ENCODE measurements around the gene NME7.

Gene NME7

DNA sequence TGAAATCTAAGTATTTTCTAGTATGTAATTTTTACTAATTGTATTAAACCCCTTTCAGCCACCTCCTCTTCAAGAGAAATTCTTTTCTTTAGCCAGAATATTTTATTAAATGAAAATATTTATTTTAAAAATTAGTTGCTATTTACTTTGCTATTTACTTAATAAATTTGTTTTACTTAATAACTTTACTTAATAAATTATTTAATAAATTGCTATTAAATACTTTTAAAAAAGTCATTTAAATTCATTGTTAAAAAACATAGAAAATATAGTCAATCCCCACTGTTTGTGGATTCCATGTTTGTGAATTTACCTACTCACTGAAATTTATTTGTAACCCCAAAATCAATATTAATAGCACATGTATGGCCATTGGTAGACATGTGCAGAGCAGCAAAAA is 155.5 kb downstream of the NME7 start:
- H3K9me3 ChIP-seq (ENCODE audit: low read depth, low read length): no peaks in the 10 kb centered on the region
- H3K27ac ChIP-seq: no peak overlapping the region
- H3K36me3 ChIP-seq (ENCODE audit: insufficient read depth, low read length): no peaks in the 10 kb centered on the region
- DNase-seq (ENCODE audit: low read depth, low spot score): no peak
- H3K9ac ChIP-seq (ENCODE audit: insufficient read length): no peak overlapping the region
- TF ChIP-seq FOXP2 (optimal IDR thresholded peaks at IDR 0.05; ENCODE audit: control extremely low read depth, extremely low read length, insufficient read depth) (no peak), EZH2 (IDR thresholded peaks at IDR 0.05) (no peak), POLR2AphosphoS5 (IDR thresholded peaks at IDR 0.05; ENCODE audit: borderline replicate concordance, low read depth, low read length) (no peak)
- no peak overlapping the region for H3K4me3 ChIP-seq

DNA sequence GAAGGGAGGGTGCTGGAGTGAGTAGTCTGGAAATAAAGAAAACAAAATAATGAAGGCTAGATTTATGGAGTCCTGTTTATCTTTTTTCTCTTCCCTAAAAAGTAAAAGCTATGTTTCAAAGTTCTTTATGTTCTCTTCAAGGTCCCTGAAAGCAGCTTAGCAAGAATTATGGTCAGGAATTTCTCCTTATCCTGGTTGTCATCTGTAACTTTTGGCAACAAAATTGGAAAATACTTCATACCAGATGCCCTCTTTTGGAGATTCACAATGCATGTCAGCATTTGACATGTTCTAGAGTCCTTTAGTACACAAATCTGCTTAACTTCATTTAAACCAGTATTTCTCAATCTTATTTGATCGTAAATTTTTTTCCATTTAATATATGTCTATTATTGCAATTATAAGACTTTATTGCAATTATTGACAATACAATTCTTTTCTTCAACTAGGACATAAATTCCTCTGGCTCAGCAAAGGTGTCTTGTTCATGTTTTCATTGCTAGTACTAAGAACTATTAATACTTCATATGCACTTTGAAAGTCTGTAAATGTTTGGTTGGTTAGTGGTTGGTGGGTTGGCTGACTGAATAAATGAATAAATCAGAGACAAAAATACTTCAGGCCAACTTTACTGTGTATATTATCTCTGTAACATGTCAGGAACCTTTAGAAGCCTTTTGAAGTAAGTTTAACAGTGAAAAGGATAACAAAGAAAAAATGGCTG is 159.6 kb downstream of the NME7 start:
- H3K9ac ChIP-seq (ENCODE audit: insufficient read length): no peak overlapping the region
- no peaks in the 10 kb centered on the region for H3K9me3 ChIP-seq (ENCODE audit: low read depth, low read length)
- TF ChIP-seq POLR2AphosphoS5 (IDR thresholded peaks at IDR 0.05; ENCODE audit: borderline replicate concordance, low read depth, low read length) (no peak), FOXP2 (optimal IDR thresholded peaks at IDR 0.05; ENCODE audit: control extremely low read depth, extremely low read length, insufficient read depth) (no peak), EZH2 (IDR thresholded peaks at IDR 0.05) (no peak)
- no peak overlapping the region for H3K4me3 ChIP-seq
- DNase-seq (ENCODE audit: low read depth, low spot score): no peak
- no peaks in the 10 kb centered on the region for H3K36me3 ChIP-seq (ENCODE audit: insufficient read depth, low read length)
- no peak overlapping the region for H3K27ac ChIP-seq

DNA sequence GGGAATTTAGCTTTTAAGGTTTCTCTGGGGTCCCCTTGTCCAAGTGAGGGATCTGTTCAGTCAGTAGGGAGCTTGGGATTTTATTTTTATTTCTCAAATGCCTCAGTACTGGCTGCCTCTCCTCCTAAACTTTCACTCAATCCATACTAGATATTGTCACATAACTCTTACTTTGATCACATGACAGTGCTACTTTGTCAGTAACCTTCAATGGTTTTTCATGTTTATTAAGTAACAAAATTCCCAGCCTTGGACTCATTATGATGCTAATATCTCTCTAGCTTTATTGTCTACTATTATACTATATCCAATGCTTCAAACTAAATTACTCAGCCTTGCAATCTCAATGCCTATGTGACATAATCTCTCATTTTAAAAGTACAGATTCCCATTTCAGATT is 163.4 kb downstream of the NME7 start:
- DNase-seq (ENCODE audit: low read depth, low spot score): no peak
- Histone ChIP-seq H3K9me3 (ENCODE audit: low read depth, low read length) (no peaks in the 10 kb centered on the region), H3K4me3 (no peak overlapping the region), H3K27ac (no peak overlapping the region), H3K36me3 (ENCODE audit: insufficient read depth, low read length) (no peaks in the 10 kb centered on the region), H3K9ac (ENCODE audit: insufficient read length) (no peak overlapping the region)
- no peak for TF ChIP-seq EZH2 (IDR thresholded peaks at IDR 0.05)
- no peak for TF ChIP-seq FOXP2 (optimal IDR thresholded peaks at IDR 0.05; ENCODE audit: control extremely low read depth, extremely low read length, insufficient read depth)
- TF ChIP-seq POLR2AphosphoS5 (IDR thresholded peaks at IDR 0.05; ENCODE audit: borderline replicate concordance, low read depth, low read length): no peak

DNA sequence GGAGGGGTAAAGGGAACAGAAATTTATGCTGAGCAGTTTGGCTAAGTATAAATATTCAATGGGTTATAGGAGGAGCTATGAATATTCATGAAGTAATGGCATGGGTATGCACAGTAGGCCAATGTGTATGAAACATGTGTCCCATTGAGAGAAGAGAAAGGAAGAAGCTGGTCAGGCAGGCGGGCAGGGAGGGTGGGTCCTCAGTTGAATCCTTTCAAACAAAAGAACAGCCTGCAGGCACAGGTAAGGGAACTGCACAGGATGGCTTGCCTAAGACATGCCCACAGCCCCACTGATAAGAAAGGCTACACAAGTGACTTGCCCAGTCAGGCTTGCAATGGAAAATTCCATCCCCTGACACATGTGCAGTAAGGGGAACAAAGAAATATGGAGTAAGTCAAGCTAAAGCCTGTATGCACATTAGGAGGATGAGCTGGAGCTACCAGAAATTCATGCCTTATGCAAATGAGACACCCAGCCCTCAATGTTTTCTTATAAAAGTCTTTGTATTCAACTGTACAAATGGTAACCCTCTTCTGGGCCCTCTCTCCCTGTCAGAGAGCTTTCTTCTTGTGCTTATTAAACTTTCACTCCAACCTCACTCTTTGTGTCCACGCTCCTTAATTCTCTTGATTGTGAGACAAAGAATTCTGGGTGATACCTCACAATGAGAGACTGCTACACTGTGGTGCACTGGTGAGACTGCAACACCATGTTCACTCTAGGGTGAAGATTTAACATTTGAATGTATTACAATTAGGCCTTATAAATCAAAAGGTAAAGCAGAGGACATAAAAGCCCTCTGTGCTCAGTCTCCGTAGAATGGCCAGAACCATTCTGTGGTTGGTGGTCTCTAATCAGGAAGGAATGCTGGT is 164.6 kb downstream of the NME7 start:
- no peaks in the 10 kb centered on the region for H3K36me3 ChIP-seq (ENCODE audit: insufficient read depth, low read length)
- TF ChIP-seq EZH2 (IDR thresholded peaks at IDR 0.05): no peak
- TF ChIP-seq POLR2AphosphoS5 (IDR thresholded peaks at IDR 0.05; ENCODE audit: borderline replicate concordance, low read depth, low read length): no peak
- TF ChIP-seq FOXP2 (optimal IDR thresholded peaks at IDR 0.05; ENCODE audit: control extremely low read depth, extremely low read length, insufficient read depth): no peak
- no peaks in the 10 kb centered on the region for H3K9me3 ChIP-seq (ENCODE audit: low read depth, low read length)
- DNase-seq (ENCODE audit: low read depth, low spot score): no peak
- H3K9ac ChIP-seq (ENCODE audit: insufficient read length): no peak overlapping the region
- H3K27ac ChIP-seq: no peak overlapping the region
- H3K4me3 ChIP-seq: no peak overlapping the region

DNA sequence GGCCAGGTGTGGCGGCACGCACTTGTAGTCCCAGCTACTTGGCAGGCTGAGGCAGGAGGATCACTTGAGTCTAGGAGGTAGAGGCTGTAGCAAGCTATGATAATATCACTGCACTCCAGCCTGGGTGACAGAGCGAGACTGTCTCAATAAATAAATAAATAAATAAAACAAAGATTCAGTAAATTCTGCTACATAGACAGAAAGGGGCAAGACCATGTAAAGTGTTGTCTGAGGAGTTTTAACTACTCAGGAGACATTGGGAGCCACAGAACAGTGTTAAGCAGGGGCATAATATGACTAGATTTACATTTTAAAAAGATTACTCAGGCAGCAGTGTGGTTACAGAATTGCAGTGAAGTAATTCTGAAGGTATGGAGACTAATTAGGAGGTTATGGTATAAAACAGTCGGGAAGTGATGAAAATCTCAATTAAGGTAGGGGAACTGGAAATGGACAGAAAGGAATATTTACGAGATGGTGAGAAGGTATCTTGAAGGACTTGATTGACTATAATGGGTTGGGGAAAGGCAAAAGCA is 166.4 kb downstream of the NME7 start:
- Histone ChIP-seq H3K9me3 (ENCODE audit: low read depth, low read length) (no peaks in the 10 kb centered on the region), H3K36me3 (ENCODE audit: insufficient read depth, low read length) (no peaks in the 10 kb centered on the region), H3K27ac (no peak overlapping the region), H3K9ac (ENCODE audit: insufficient read length) (no peak overlapping the region), H3K4me3 (no peak overlapping the region)
- no peak for TF ChIP-seq POLR2AphosphoS5 (IDR thresholded peaks at IDR 0.05; ENCODE audit: borderline replicate concordance, low read depth, low read length)
- TF ChIP-seq EZH2 (IDR thresholded peaks at IDR 0.05): no peak
- TF ChIP-seq FOXP2 (optimal IDR thresholded peaks at IDR 0.05; ENCODE audit: control extremely low read depth, extremely low read length, insufficient read depth): no peak
- DNase-seq (ENCODE audit: low read depth, low spot score): no peak

DNA sequence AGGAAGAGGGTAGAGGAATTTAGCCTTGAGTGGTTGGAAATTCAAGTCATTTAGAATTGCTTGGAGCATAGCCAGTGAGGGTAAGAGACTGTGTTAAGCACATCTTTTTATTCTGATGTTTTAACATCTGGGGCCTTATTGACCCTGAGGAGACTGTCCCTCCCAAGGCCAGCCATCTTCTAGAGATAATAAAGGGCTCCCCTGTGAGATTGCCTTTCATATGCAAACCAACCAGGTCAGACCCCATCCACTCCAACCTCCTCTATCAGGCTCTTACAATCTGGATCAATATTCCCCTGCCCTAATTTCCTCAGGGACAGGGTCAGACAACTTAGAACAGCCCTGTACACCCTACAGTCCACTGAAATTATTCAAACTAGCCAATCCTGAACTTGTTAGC is 167.3 kb downstream of the NME7 start:
- no peak for DNase-seq (ENCODE audit: low read depth, low spot score)
- no peak for TF ChIP-seq EZH2 (IDR thresholded peaks at IDR 0.05)
- no peak for TF ChIP-seq FOXP2 (optimal IDR thresholded peaks at IDR 0.05; ENCODE audit: control extremely low read depth, extremely low read length, insufficient read depth)
- TF ChIP-seq POLR2AphosphoS5 (IDR thresholded peaks at IDR 0.05; ENCODE audit: borderline replicate concordance, low read depth, low read length): no peak
- H3K27ac ChIP-seq: no peak overlapping the region
- H3K9me3 ChIP-seq (ENCODE audit: low read depth, low read length): no peaks in the 10 kb centered on the region
- no peak overlapping the region for H3K4me3 ChIP-seq
- no peaks in the 10 kb centered on the region for H3K36me3 ChIP-seq (ENCODE audit: insufficient read depth, low read length)
- H3K9ac ChIP-seq (ENCODE audit: insufficient read length): no peak overlapping the region

DNA sequence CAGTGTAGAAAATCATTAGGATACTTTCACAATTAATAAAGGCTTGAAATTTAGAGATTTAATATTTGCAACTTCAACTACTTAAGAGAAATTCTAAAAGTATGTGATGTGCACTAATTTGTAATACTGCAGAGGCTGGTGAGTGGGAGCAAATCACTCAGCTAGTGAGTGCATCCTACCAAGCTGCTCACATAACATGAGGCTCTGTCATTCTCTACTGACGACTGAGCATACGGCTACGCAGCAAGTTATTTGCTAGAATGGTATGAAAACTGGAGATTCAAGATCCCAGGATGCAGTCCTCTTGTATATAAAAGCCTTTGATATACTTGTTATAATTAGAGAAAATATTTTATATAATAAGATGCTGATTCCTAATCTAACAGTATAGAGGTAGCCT is 171.0 kb downstream of the NME7 start:
- DNase-seq (ENCODE audit: low read depth, low spot score): no peak
- TF ChIP-seq POLR2AphosphoS5 (IDR thresholded peaks at IDR 0.05; ENCODE audit: borderline replicate concordance, low read depth, low read length) (no peak), FOXP2 (optimal IDR thresholded peaks at IDR 0.05; ENCODE audit: control extremely low read depth, extremely low read length, insufficient read depth) (no peak), EZH2 (IDR thresholded peaks at IDR 0.05) (no peak)
- no peak overlapping the region for H3K27ac ChIP-seq
- H3K9me3 ChIP-seq (ENCODE audit: low read depth, low read length): no peaks in the 10 kb centered on the region
- H3K4me3 ChIP-seq: no peak overlapping the region
- no peak overlapping the region for H3K9ac ChIP-seq (ENCODE audit: insufficient read length)
- H3K36me3 ChIP-seq (ENCODE audit: insufficient read depth, low read length): no peaks in the 10 kb centered on the region

DNA sequence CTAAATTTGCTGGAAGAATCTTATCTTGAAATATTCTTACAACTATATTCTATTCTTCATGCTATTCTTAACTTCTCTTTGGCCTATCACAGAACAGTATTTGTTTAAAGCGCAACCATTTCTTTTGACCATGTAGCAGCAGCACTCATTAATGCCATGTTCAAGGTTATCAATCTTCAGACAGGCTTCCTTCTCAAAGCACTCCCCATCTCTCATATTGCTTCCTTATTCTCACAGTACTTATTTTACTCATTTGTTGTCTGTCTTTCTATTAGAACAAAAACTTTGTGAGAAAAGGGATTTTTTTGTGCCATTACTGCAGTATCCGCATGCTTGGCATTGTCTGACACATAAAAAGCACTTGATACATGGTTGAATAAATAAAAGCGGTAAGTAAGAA is 171.4 kb downstream of the NME7 start:
- H3K4me3 ChIP-seq: no peak overlapping the region
- H3K9ac ChIP-seq (ENCODE audit: insufficient read length): no peak overlapping the region
- no peaks in the 10 kb centered on the region for H3K9me3 ChIP-seq (ENCODE audit: low read depth, low read length)
- no peak overlapping the region for H3K27ac ChIP-seq
- H3K36me3 ChIP-seq (ENCODE audit: insufficient read depth, low read length): no peaks in the 10 kb centered on the region
- DNase-seq (ENCODE audit: low read depth, low spot score): no peak
- no peak for TF ChIP-seq FOXP2 (optimal IDR thresholded peaks at IDR 0.05; ENCODE audit: control extremely low read depth, extremely low read length, insufficient read depth)
- no peak for TF ChIP-seq EZH2 (IDR thresholded peaks at IDR 0.05)
- TF ChIP-seq POLR2AphosphoS5 (IDR thresholded peaks at IDR 0.05; ENCODE audit: borderline replicate concordance, low read depth, low read length): no peak
